Glutamatergic neuron (in vitro differentiated cells): ENCODE measurements around the gene PBX3. TPM values are rescaled to one million over a fixed set of nuclear protein-coding genes. Genes with fewer than 3 reads are reported as not detected.

Experiments
- DNase-seq: peaks from one replicate; pipeline ENCODE4 v3.0.0; 2022
- H3K27ac Mint-ChIP-seq: one replicate; pipeline ENCODE4 v1.8.0; 2020; ENCODE audit warnings: mild to moderate bottlenecking, mixed read lengths, inconsistent platforms; ENCODE audit not compliant: unreplicated experiment
- H3K27me3 Mint-ChIP-seq: one replicate; pipeline ENCODE4 v1.8.0; 2020; ENCODE audit warnings: mild to moderate bottlenecking, moderate library complexity, mixed read lengths, inconsistent platforms; ENCODE audit not compliant: unreplicated experiment
- H3K36me3 Mint-ChIP-seq: one replicate; pipeline ENCODE4 v1.8.0; 2020; ENCODE audit warnings: mild to moderate bottlenecking, mixed read lengths, inconsistent platforms; ENCODE audit not compliant: unreplicated experiment
- H3K4me1 Mint-ChIP-seq: one replicate; pipeline ENCODE4 v1.8.0; 2020; ENCODE audit warnings: mild to moderate bottlenecking, low read depth, mixed read lengths, inconsistent platforms; ENCODE audit not compliant: unreplicated experiment
- H3K4me3 Mint-ChIP-seq: one replicate; pipeline ENCODE4 v1.8.0; 2020; ENCODE audit warnings: mild to moderate bottlenecking, mixed read lengths, inconsistent platforms; ENCODE audit not compliant: unreplicated experiment
- H3K9me3 Mint-ChIP-seq: one replicate; pipeline ENCODE4 v1.8.0; 2020; ENCODE audit warnings: mild to moderate bottlenecking, moderate library complexity, mixed read lengths, inconsistent platforms; ENCODE audit not compliant: unreplicated experiment
- total RNA-seq: library from RNA; stranded (reverse); fragmentation: NEBNext Ultra II Directional; extraction: Animal tissue kit (Norgen Biotek cat#: 25700); gene quantifications from one replicate; pipeline ENCODE4 v1.2.1, GENCODE V29; 2021; ENCODE audit not compliant: unreplicated experiment
- TF ChIP-seq, protein P1 (sequence below): fragments of 200-600 bp; sonication (generic); IDR thresholded peaks from one replicate; pipeline ENCODE4 v1.5.0; 2021; ENCODE audit not compliant: partially characterized antibody, unreplicated experiment

PBX3 gene
- total RNA-seq, 1 donor from 2014 or later: 51.2 TPM

GRCh38 chr9:125764198-125764597, 17.0 kb downstream of the PBX3 start:
- TF ChIP-seq, protein P1, sequence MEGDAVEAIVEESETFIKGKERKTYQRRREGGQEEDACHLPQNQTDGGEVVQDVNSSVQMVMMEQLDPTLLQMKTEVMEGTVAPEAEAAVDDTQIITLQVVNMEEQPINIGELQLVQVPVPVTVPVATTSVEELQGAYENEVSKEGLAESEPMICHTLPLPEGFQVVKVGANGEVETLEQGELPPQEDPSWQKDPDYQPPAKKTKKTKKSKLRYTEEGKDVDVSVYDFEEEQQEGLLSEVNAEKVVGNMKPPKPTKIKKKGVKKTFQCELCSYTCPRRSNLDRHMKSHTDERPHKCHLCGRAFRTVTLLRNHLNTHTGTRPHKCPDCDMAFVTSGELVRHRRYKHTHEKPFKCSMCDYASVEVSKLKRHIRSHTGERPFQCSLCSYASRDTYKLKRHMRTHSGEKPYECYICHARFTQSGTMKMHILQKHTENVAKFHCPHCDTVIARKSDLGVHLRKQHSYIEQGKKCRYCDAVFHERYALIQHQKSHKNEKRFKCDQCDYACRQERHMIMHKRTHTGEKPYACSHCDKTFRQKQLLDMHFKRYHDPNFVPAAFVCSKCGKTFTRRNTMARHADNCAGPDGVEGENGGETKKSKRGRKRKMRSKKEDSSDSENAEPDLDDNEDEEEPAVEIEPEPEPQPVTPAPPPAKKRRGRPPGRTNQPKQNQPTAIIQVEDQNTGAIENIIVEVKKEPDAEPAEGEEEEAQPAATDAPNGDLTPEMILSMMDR: no peak
- Mint-ChIP-seq H3K27me3 (no peaks in the 10 kb centered on the region), H3K4me1 (peaks cover 39% of the 10 kb centered on the region), H3K27ac (no peak overlapping the region), H3K4me3 (no peak overlapping the region), H3K9me3 (no peaks in the 10 kb centered on the region), H3K36me3 (no peaks in the 10 kb centered on the region)
- no peak for DNase-seq

DNA sequence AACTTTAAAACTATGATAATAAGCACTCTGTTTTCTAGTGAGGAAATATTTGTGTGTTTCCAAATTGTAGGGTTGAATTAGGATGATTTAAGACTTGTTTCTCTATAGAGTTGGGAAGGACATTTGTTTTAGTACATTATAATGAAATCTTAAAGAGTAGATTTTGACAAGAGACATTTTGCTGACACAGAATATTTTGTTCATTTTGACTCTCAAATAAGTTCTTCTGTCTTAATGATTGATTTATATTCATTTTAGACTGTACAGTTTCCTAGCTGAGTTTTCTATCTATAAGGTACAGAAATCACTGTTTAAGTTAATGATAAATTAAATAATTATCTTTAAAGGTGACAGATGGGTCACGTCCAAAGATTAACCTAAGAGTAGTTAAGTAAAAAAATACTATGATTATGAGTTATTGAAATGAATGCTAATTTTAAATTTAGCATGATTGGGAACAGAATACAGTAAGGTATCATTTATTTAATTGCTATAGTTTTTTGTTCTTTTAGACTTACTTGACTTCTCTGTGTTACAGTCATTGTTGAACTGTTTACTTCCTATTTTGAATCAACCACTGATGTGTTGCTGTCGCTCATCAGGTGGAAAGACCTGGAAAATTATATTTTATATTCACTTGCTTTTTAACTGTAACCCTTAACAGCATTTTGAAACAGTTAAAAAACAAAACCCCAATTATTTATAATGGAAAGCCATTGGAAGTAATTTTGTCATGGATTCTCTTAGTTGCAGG, 19.5 kb downstream of the PBX3 start:
- no peaks in the 10 kb centered on the region for H3K36me3 Mint-ChIP-seq
- no peak for DNase-seq
- H3K27ac Mint-ChIP-seq: no peak overlapping the region
- no peak overlapping the region for H3K4me3 Mint-ChIP-seq
- TF ChIP-seq, protein P1: no peak
- peaks cover 2% of the 10 kb centered on the region for H3K9me3 Mint-ChIP-seq
- peaks cover 26% of the 10 kb centered on the region for H3K4me1 Mint-ChIP-seq
- no peaks in the 10 kb centered on the region for H3K27me3 Mint-ChIP-seq

- Mint-ChIP-seq H3K27me3 (no peaks in the 10 kb centered on the region), H3K9me3 (peaks cover 2% of the 10 kb centered on the region), H3K4me3 (no peak overlapping the region), H3K27ac (no peak overlapping the region), H3K4me1 (peaks cover 19% of the 10 kb centered on the region), H3K36me3 (no peaks in the 10 kb centered on the region)
- TF ChIP-seq, protein P1: no peak
- DNase-seq: no peak
These were observed 20.2 kb downstream of the PBX3 start for GRCh38 chr9:125767349-125767748.

DNA sequence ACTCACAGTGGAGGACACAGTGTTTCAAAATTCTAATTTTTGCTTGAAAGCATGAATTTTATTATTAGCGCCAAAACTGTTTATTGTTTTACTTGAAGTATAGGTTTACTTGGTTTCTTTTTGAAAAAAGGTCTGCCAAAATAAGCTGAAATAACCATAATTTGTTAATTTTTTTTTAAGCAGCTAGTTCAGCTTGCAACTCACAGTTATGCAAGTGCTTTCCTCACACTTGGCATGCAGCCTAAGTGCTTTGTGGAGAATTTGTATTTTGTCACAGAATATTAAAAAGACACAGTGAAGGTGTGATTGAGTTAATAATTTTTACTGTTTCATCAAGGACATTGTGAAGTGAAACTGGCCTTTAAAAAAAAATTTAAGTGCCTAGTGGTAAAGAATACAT, 21.6 kb downstream of the PBX3 start:
- DNase-seq: no peak
- no peak overlapping the region for H3K4me3 Mint-ChIP-seq
- TF ChIP-seq, protein P1: no peak
- H3K36me3 Mint-ChIP-seq: no peaks in the 10 kb centered on the region
- no peak overlapping the region for H3K27ac Mint-ChIP-seq
- no peaks in the 10 kb centered on the region for H3K27me3 Mint-ChIP-seq
- peaks cover 6% of the 10 kb centered on the region for H3K4me1 Mint-ChIP-seq
- H3K9me3 Mint-ChIP-seq: peaks cover 2% of the 10 kb centered on the region

- H3K4me3 Mint-ChIP-seq: no peak overlapping the region
- TF ChIP-seq, protein P1: no peak
These were observed 23.9 kb downstream of the PBX3 start for GRCh38 chr9:125771037-125771436.

More at GRCh38 chr9:125771037-125771436, 23.9 kb downstream of the PBX3 start:
- no peak for DNase-seq
- H3K9me3 Mint-ChIP-seq: peaks cover 2% of the 10 kb centered on the region
- H3K27ac Mint-ChIP-seq: no peak overlapping the region
- no peaks in the 10 kb centered on the region for H3K27me3 Mint-ChIP-seq
- H3K4me1 Mint-ChIP-seq: no peaks in the 10 kb centered on the region
- no peaks in the 10 kb centered on the region for H3K36me3 Mint-ChIP-seq
